Osteocyte (in vitro differentiated cells): ENCODE measurements around the gene JADE3. TPM values are rescaled to one million over a fixed set of nuclear protein-coding genes. Genes with fewer than 3 reads are reported as not detected.

Experiments used
- DNase-seq: peaks from one replicate; pipeline ENCODE4 v3.0.0; 2021; ENCODE audit warnings: mixed read lengths; ENCODE audit not compliant: unreplicated experiment; ENCODE audit errors: extremely low spot score
- H3K27ac Mint-ChIP-seq: one replicate; pipeline ENCODE4 v1.8.0; 2021; ENCODE audit warnings: mild to moderate bottlenecking, mixed read lengths; ENCODE audit not compliant: unreplicated experiment
- H3K27me3 Mint-ChIP-seq: one replicate; pipeline ENCODE4 v1.8.0; 2021; ENCODE audit warnings: mixed read lengths; ENCODE audit not compliant: unreplicated experiment
- H3K36me3 Mint-ChIP-seq: one replicate; pipeline ENCODE4 v1.8.0; 2021; ENCODE audit warnings: mixed read lengths; ENCODE audit not compliant: unreplicated experiment
- H3K4me1 Mint-ChIP-seq: one replicate; pipeline ENCODE4 v1.8.0; 2021; ENCODE audit warnings: mixed read lengths; ENCODE audit not compliant: unreplicated experiment
- H3K4me3 Mint-ChIP-seq: one replicate; pipeline ENCODE4 v1.8.0; 2021; ENCODE audit warnings: mild to moderate bottlenecking, moderate library complexity, mixed read lengths; ENCODE audit not compliant: unreplicated experiment
- H3K9me3 Mint-ChIP-seq: one replicate; pipeline ENCODE4 v1.8.0; 2021; ENCODE audit warnings: mixed read lengths; ENCODE audit not compliant: unreplicated experiment
- CTCF ChIP-seq: fragments of 200-600 bp; sonication (generic); IDR thresholded peaks from 2 replicates; pipeline ENCODE4 v1.5.0; 2021; ENCODE audit warnings: antibody characterized with exemption, mild to moderate bottlenecking, moderate library complexity
- total RNA-seq: library from RNA; stranded (reverse); gene quantifications from 2 replicates; pipeline ENCODE4 v1.2.1, GENCODE V29; 2021

The JADE3 gene
- total RNA-seq, 1 donor from 2014 or later, result 11.2 TPM

- peaks cover 28% of the 10 kb centered on the region for H3K9me3 Mint-ChIP-seq
- no peak overlapping the region for H3K27ac Mint-ChIP-seq
- no peaks in the 10 kb centered on the region for H3K36me3 Mint-ChIP-seq
- no peak for DNase-seq
- peaks cover 9% of the 10 kb centered on the region for H3K4me1 Mint-ChIP-seq
- H3K4me3 Mint-ChIP-seq, result no peak overlapping the region
- H3K27me3 Mint-ChIP-seq, result no peaks in the 10 kb centered on the region
- no peak for TF ChIP-seq CTCF
These were observed 4.1 kb downstream of the JADE3 start for GRCh38 chrX:46916273-46916672.

GRCh38 chrX:46917622-46918021 lies 5.4 kb downstream of the JADE3 start:
- Mint-ChIP-seq H3K27me3 (no peaks in the 10 kb centered on the region), H3K9me3 (peaks cover 34% of the 10 kb centered on the region), H3K36me3 (no peaks in the 10 kb centered on the region), H3K4me3 (no peak overlapping the region), H3K4me1 (peaks cover 15% of the 10 kb centered on the region), H3K27ac (no peak overlapping the region)
- DNase-seq, result no peak
- no peak for TF ChIP-seq CTCF

- no peak for DNase-seq
- Mint-ChIP-seq H3K4me1 (peaks cover 16% of the 10 kb centered on the region), H3K9me3 (peaks cover 35% of the 10 kb centered on the region), H3K4me3 (no peak overlapping the region), H3K27ac (no peak overlapping the region), H3K27me3 (no peaks in the 10 kb centered on the region), H3K36me3 (no peaks in the 10 kb centered on the region)
- TF ChIP-seq CTCF, result no peak
These were observed 6.2 kb downstream of the JADE3 start for GRCh38 chrX:46918434-46918833.

- no peak for TF ChIP-seq CTCF
- H3K4me1 Mint-ChIP-seq, result peaks cover 7% of the 10 kb centered on the region
- no peaks in the 10 kb centered on the region for H3K36me3 Mint-ChIP-seq
- DNase-seq, result no peak
- H3K27me3 Mint-ChIP-seq, result no peaks in the 10 kb centered on the region
- H3K9me3 Mint-ChIP-seq, result peaks cover 31% of the 10 kb centered on the region
- no peak overlapping the region for H3K4me3 Mint-ChIP-seq
- no peak overlapping the region for H3K27ac Mint-ChIP-seq
These were observed 8.0 kb downstream of the JADE3 start for GRCh38 chrX:46920235-46920634.

- peaks cover 14% of the 10 kb centered on the region for H3K9me3 Mint-ChIP-seq
- peaks cover 7% of the 10 kb centered on the region for H3K4me1 Mint-ChIP-seq
- DNase-seq, result no peak
- H3K4me3 Mint-ChIP-seq, result no peak overlapping the region
- no peak for TF ChIP-seq CTCF
- H3K36me3 Mint-ChIP-seq, result no peaks in the 10 kb centered on the region
- H3K27ac Mint-ChIP-seq, result no peak overlapping the region
- no peaks in the 10 kb centered on the region for H3K27me3 Mint-ChIP-seq
These were observed 10.4 kb downstream of the JADE3 start for GRCh38 chrX:46922611-46923010.
